Uterus (tissue), 2 donors: ENCODE results near the gene C12orf43.

Experiments used
- CTCF ChIP-seq, 4 experiments: fragments of 200-600 bp in 2 of 4; fragments of 450-650 bp in 2 of 4; sonication (generic) in 2 of 4; IDR thresholded peaks; one replicate each; pipeline ENCODE4 v1.5.1; 2016 to 2019; ENCODE audit warnings: antibody characterized with exemption in 4 of 4, mild to moderate bottlenecking in 2 of 4, moderate library complexity in 1 of 4
- POLR2A ChIP-seq, 2 donors: fragments of 450-650 bp; IDR thresholded peaks; one replicate each; pipeline ENCODE4 v1.6.1; 2016; ENCODE audit warnings: antibody characterized with exemption in 2 of 2, mild to moderate bottlenecking in 1 of 2, moderate library complexity in 1 of 2

- TF ChIP-seq CTCF (IDR thresholded peaks at IDR 0.05) (no peak), POLR2A (IDR thresholded peaks at IDR 0.05) (no peak)
These were observed 1.7 kb upstream of the C12orf43 start for GRCh38 chr12:121017966-121018491.
